Lower leg skin (tissue), 4 donors: ENCODE results near the gene LRRC8B. TPM values are rescaled to one million over a fixed set of nuclear protein-coding genes. Genes with fewer than 3 reads are reported as not detected.
"Not testable (repeated sequence)": the region's sequence is repeated elsewhere in the genome, so short reads cannot be mapped to it uniquely, and the experiment has no call there.

Experiments used
- DNase-seq, 2 donors: peaks; one replicate each; pipeline ENCODE4 v3.0.0-alpha.2; 2019; ENCODE audit warnings: low spot score in 2 of 2
- H3K4me3 ChIP-seq: fragments of 200-600 bp; sonication (generic); 2 replicates; pipeline ENCODE4 v1.5.1; 2017; ENCODE audit warnings: mild to moderate bottlenecking, low read depth; ENCODE audit not compliant: poor library complexity, severe bottlenecking
- POLR2A ChIP-seq, 2 donors: fragments of 450-650 bp; IDR thresholded peaks; one replicate each; pipeline ENCODE4 v1.6.1; 2016 to 2017; ENCODE audit warnings: antibody characterized with exemption in 2 of 2, mild to moderate bottlenecking in 1 of 2, moderate library complexity in 1 of 2
- WGBS, 2 donors: methylation state at CpG; one replicate each; pipeline ENCODE4 v1.1.5; 2018; 5-methylcytosine and 5-hydroxymethylcytosine counted together
- intact Hi-C: fragments of 100-400 bp; cut with DNase I; formaldehyde crosslinking; loops from one replicate; pipeline ENCODE4 v1.15.0; 2023; ENCODE audit warnings: low total_unique reads
- total RNA-seq, 4 donors: library from RNA; depleted of rRNA; stranded (reverse); fragments of >200 nt; gene quantifications; one replicate each; pipeline ENCODE4 v1.1.0, GENCODE V29; 2016
- TF ChIP-seq, protein P1 (sequence below), 3 donors: fragments of 450-650 bp; IDR thresholded peaks; one replicate each; pipeline ENCODE4 v1.5.1; 2016; ENCODE audit warnings: antibody characterized with exemption in 3 of 3, mild to moderate bottlenecking in 3 of 3, moderate library complexity in 2 of 3

Gene LRRC8B
- total RNA-seq, 4 donors from 2014 or later: 12.2 to 26.2 (median 13.1) TPM

DNA sequence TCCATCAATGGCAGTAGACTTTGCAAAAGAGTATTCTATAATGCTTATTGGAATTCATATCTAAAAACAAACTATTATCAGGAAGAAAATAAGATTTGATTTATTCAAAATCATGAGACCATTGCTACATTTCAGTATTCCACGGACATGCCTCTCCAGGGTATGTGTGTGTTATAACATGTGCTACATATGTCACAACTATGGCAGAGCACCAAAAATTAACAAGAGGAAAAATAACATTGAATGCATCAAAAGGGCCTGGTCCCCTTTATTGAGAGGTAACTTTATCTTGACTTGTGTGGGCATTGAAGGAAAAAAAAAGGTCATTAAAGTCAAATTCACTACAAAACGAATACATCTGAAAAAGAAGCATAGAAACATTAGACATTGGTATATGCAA is 22.6 kb upstream of the LRRC8B start:
- no peak for TF ChIP-seq POLR2A (IDR thresholded peaks at IDR 0.05)
- TF ChIP-seq, protein P1, sequence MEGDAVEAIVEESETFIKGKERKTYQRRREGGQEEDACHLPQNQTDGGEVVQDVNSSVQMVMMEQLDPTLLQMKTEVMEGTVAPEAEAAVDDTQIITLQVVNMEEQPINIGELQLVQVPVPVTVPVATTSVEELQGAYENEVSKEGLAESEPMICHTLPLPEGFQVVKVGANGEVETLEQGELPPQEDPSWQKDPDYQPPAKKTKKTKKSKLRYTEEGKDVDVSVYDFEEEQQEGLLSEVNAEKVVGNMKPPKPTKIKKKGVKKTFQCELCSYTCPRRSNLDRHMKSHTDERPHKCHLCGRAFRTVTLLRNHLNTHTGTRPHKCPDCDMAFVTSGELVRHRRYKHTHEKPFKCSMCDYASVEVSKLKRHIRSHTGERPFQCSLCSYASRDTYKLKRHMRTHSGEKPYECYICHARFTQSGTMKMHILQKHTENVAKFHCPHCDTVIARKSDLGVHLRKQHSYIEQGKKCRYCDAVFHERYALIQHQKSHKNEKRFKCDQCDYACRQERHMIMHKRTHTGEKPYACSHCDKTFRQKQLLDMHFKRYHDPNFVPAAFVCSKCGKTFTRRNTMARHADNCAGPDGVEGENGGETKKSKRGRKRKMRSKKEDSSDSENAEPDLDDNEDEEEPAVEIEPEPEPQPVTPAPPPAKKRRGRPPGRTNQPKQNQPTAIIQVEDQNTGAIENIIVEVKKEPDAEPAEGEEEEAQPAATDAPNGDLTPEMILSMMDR (IDR thresholded peaks at IDR 0.05): no peak
- no peak overlapping the region for H3K4me3 ChIP-seq
- DNase-seq: no peak
- intact Hi-C loops: no loop called here
- WGBS, 2 donors: 72 to 77% methylated on average over 2 of the region's 2 CpGs

DNA sequence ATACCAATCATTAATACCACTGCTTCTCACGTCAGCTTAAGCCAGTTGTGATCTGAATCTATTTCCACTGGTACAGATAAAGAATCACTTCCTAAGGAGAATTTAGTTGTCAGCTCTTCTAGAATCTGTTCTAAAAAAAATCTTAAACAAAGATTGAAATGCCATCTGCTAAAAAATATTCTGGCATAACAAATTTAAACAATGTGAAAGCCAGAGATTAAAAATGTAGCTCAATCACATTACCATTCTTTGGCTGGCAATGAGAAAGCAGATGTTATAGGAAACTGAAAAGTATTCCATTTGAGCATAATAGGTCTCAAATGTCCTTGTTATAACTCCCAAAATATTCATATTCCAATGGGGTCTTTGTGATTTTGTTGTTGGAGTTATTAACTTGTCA is 21.7 kb upstream of the LRRC8B start:
- H3K4me3 ChIP-seq: no peak overlapping the region
- WGBS, 2 donors: 71 to 78% methylated on average over 1 of the region's 1 CpG
- no peak for TF ChIP-seq POLR2A (IDR thresholded peaks at IDR 0.05)
- TF ChIP-seq, protein P1 (IDR thresholded peaks at IDR 0.05): no peak
- intact Hi-C loops: no loop called here
- DNase-seq: no peak

DNA sequence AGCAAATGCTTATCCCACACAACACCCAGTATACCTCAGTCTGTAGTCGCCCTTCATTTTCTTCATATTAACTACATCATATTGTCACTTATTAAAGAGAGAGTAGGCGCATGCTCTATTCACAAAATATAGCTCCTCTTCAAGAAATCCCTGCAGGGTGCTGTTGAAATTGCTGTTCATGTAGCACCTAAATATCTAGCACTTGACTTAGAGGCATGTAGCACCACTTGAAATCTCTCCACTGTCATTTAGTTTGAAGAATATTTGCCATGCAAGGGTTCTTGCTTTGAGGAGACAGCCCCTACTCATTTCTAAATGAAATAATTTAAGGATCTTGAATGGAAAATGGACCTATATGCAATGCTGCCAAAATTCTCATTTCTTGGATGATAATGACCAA is 20.9 kb upstream of the LRRC8B start:
- TF ChIP-seq POLR2A (IDR thresholded peaks at IDR 0.05): no peak
- TF ChIP-seq, protein P1 (IDR thresholded peaks at IDR 0.05): no peak
- no peak for DNase-seq
- H3K4me3 ChIP-seq: no peak overlapping the region
- intact Hi-C loops: no loop called here
- WGBS, 2 donors: 49 to 93% methylated on average over 2 of the region's 2 CpGs

DNA sequence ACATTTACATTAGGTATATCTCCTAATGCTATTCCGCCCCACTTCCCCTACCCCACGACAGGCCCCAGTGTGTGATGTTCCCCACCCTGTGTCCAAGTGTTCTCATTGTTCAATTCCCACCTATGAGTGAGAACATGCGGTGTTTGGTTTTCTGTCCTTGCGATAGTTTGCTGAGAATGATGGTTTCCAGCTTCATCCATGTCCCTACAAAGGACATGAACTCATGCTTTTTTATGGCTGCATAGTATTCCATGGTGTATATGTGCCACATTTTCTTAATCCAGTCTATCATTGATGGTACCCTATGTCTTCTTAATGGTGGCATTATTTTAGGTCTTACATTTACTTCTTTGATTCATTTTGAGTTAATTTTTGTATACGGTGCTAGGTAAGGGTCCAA is 14.6 kb upstream of the LRRC8B start:
- H3K4me3 ChIP-seq, DNase-seq: not testable (repeated sequence)
- intact Hi-C loops: loop anchor here (10.0 kb wide), 1 partner anchor 255 kb away; no protein-coding TSS in a partner anchor
- WGBS, 2 donors: 94 to 96% methylated on average over 5 of the region's 5 CpGs

DNA sequence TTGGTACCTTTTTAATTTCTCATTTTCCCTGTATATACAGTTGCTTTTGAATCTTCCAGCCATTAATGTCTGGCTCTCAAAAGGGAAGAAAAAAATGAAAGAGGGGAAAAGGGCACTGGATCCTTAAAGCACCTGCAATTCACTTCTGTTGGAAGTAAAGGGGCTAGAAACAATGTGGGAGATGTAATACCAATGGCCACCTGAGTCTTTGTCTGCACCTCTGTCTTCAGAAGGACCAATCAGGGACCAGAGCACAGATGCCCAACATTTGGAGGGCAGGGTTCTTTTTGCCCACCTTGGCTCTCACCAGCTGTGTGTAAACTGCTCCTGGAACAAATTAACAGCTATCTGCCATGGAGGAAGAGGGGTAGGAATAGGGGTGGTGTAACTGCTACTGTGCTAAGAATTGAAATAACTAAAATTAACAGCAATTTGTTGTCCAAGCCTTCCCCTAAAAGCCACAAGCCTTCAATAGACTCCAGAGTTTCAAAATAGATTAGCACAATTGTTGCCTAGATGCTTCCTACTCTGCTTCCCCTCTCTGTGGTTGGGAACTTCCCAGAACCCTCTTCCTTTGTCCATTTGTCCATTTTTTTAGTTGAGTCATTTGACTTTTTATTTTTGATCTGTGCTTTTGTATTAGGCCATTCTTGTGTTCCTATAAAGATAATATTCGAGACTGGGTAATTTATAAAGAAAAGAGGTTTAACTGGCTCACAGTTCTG is 11.5 kb upstream of the LRRC8B start:
- TF ChIP-seq, protein P1 (IDR thresholded peaks at IDR 0.05): no peak
- TF ChIP-seq POLR2A (IDR thresholded peaks at IDR 0.05): no peak
- DNase-seq: no peak
- intact Hi-C loops: loop anchor here (10.0 kb wide), 1 partner anchor 252 kb away; no protein-coding TSS in a partner anchor
- H3K4me3 ChIP-seq: no peak overlapping the region
- 81 to 100% methylated on average over 1 of the region's 1 CpG for WGBS, 2 donors

DNA sequence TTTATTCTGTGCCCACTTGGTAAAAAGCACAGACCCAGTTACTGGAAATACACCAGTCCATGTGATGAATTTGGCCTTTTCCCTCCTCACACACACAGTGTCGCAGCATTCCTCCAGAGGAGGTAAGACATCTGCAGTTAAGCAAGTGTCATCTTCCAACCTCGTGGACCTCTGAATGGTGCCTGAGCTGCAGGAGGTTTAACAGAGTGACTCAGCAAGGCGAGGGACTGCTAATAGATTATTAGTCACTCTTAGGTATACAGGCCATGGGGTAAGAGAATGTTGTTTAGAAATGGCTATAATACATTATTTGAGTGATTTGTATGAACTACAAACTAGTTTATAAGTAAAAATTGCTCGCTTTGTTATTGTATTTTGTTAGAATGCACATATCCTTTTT is 8.6 kb upstream of the LRRC8B start:
- no peak for TF ChIP-seq POLR2A (IDR thresholded peaks at IDR 0.05)
- TF ChIP-seq, protein P1 (IDR thresholded peaks at IDR 0.05): no peak
- intact Hi-C loops: loop anchor here (10.0 kb wide), 1 partner anchor 249 kb away; no protein-coding TSS in a partner anchor
- DNase-seq: no peak
- no peak overlapping the region for H3K4me3 ChIP-seq
- 68 to 73% methylated on average over 4 of the region's 4 CpGs for WGBS, 2 donors
